GM18498 (cell line): ENCODE measurements around the gene ANO4.

ENCODE experiments used
- ATAC-seq: cut with Tn5 transposase; IDR thresholded peaks from one replicate; pipeline ENCODE4 v1.9.1; 2021; ENCODE audit warnings: mild to moderate bottlenecking, moderate library complexity; ENCODE audit not compliant: unreplicated experiment

ANO4 gene

GRCh38 chr12:101168001-101168400, 373.4 kb downstream of the ANO4 start:
- no peak for ATAC-seq

GRCh38 chr12:101172316-101172715, 377.7 kb downstream of the ANO4 start:
- no peak for ATAC-seq

GRCh38 chr12:101173197-101173749, 378.7 kb downstream of the ANO4 start:
- ATAC-seq: no peak

- no peak for ATAC-seq
Observed at GRCh38 chr12:101174541-101174940, 380.0 kb downstream of the ANO4 start.
